GM06990 (cell line): Measurements from ENCODE around the gene TAP1.
A peak's percentile ranks its signal among the peaks of the same experiment; 100 is the strongest.

Experiments used
- DNase-seq: peaks from one replicate; pipeline ENCODE4 v3.0.0-alpha.2; 2011; ENCODE audit not compliant: insufficient read length; ENCODE audit errors: extremely low read depth
- H3K27me3 ChIP-seq: replicated peaks from 2 replicates; pipeline ENCODE4 v1.6.0; 2011; ENCODE audit warnings: low read length; ENCODE audit not compliant: control insufficient read depth, insufficient read depth
- H3K36me3 ChIP-seq: 2 replicates; pipeline ENCODE4 v1.5.1; 2011; ENCODE audit warnings: low read length; ENCODE audit not compliant: control insufficient read depth, insufficient read depth
- H3K4me3 ChIP-seq: replicated peaks from 2 replicates; pipeline ENCODE4 v1.5.1; 2011; ENCODE audit warnings: low read depth, mild to moderate bottlenecking, control low read depth, low read length
- TF ChIP-seq, protein P1 (sequence below): IDR thresholded peaks from 2 replicates; pipeline ENCODE4 v1.5.1; 2011; ENCODE audit warnings: low read length, control low read depth, mild to moderate bottlenecking, inconsistent platforms; ENCODE audit not compliant: insufficient read depth, poor library complexity, severe bottlenecking

TAP1 gene, protein sequence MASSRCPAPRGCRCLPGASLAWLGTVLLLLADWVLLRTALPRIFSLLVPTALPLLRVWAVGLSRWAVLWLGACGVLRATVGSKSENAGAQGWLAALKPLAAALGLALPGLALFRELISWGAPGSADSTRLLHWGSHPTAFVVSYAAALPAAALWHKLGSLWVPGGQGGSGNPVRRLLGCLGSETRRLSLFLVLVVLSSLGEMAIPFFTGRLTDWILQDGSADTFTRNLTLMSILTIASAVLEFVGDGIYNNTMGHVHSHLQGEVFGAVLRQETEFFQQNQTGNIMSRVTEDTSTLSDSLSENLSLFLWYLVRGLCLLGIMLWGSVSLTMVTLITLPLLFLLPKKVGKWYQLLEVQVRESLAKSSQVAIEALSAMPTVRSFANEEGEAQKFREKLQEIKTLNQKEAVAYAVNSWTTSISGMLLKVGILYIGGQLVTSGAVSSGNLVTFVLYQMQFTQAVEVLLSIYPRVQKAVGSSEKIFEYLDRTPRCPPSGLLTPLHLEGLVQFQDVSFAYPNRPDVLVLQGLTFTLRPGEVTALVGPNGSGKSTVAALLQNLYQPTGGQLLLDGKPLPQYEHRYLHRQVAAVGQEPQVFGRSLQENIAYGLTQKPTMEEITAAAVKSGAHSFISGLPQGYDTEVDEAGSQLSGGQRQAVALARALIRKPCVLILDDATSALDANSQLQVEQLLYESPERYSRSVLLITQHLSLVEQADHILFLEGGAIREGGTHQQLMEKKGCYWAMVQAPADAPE

DNA sequence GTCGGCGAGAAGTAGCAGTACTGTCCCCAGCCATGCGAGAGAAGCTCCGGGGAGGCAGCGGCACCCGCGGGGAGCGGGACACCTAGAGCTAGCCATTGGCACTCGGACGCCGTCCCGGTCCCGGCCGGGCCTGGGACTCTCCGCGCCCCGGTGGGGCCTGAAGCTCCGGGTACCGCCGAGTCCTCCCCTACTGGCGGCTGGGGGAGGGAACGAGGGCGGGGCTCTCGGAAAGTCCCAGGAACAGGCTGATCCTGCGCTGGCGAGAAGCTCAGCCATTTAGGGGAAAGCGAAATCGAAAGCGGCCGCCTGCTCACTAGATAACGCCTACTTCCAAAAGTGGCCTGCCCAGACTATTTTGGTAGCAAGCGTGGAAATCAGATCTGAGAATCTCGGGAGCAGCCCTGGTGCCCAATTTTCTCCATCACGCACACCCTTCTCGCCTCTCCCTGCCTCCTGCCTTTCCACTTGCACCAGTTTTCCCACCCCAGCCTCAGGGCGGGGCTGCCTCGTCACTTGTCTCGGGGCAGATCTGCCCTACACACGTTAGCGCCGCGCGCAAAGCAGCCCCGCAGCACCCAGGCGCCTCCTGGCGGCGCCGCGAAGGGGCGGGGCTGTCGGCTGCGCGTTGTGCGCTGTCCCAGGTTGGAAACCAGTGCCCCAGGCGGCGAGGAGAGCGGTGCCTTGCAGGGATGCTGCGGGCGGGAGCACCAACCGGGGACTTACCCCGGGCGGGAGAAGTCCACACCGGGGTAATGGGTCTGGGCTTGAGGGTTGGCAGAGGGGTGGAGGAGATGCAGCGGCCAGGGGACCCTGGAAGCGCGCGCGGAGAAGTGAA lies at the start of gene TAP1, which contains the start of gene PSMB9:
Gene TAP1 (minus strand): TSS at position 164 of the 835 bp plus-strand sequence. CDS start 68 bp downstream, at position 96.
Gene PSMB9 (plus strand): TSS at position 652 of the 835 bp plus-strand sequence. CDS start 38 bp downstream, at position 690.
- TF ChIP-seq, protein P1, sequence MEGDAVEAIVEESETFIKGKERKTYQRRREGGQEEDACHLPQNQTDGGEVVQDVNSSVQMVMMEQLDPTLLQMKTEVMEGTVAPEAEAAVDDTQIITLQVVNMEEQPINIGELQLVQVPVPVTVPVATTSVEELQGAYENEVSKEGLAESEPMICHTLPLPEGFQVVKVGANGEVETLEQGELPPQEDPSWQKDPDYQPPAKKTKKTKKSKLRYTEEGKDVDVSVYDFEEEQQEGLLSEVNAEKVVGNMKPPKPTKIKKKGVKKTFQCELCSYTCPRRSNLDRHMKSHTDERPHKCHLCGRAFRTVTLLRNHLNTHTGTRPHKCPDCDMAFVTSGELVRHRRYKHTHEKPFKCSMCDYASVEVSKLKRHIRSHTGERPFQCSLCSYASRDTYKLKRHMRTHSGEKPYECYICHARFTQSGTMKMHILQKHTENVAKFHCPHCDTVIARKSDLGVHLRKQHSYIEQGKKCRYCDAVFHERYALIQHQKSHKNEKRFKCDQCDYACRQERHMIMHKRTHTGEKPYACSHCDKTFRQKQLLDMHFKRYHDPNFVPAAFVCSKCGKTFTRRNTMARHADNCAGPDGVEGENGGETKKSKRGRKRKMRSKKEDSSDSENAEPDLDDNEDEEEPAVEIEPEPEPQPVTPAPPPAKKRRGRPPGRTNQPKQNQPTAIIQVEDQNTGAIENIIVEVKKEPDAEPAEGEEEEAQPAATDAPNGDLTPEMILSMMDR, result peak; percentile 78
- peak within 1 kb of the TSS; percentile 96 for H3K4me3 ChIP-seq

GRCh38 chr6:32895006-32895345 lies 41.5 kb upstream of the TAP1 start:
- DNase-seq, result no peak
- TF ChIP-seq, protein P1, result no peak
- Histone ChIP-seq H3K36me3 (no peaks in the 10 kb centered on the region), H3K4me3 (peak overlapping the region; percentile 86), H3K27me3 (no peaks in the 10 kb centered on the region)

More for the DNA sequence above, at the start of gene TAP1, which contains the start of gene PSMB9:
- H3K27me3 ChIP-seq, result no peaks in the 10 kb centered on the region
- peaks cover 30% of the 10 kb centered on the region for H3K36me3 ChIP-seq
- DNase-seq, result peak; percentile 97

DNA sequence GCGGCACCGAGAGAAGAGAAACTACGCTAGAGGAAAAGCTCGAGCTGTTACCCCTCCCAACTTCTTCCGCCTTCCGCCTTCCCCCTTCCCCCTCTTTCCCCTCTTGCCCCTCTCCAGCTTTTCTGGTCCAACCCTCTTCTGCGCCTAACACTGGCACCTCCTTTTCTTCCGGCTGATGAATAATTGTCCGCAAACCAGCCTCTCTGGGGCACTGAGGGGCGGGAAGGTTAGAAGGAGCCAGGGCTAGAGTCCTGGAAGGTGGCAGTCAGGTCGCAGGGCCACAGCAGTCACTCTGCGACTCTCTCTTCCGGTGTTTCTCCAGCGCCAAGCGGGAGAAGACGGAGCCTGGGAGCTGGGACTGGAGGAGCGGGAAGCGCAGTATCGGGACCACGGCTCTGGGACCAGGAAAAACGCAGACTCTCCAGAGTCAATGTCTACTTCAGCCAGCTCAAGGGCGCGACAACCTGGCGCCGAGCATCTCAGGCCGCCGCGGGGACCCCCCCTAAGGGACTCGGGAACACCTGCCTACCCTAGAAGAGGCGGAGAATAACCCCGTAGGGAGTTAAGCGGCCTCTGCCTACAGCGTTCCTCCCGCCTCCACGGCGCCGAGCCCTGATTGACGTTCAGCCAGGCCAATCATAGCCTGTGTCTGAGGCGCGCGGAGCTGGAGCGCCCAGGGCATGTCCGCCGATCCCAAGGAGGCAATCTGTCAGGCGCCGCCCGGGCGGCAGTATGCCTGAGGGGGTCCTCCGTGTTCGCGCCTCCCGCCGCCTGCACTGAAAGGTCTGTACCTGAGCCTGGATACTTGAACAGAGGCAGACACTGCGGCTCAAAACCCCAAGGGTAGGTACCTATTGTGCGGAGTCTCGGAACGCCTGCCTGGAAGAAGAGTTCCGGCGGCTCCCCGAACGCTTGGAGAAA lies 40.8 kb upstream of the TAP1 start:
- Histone ChIP-seq H3K4me3 (peak overlapping the region; percentile 86), H3K36me3 (no peaks in the 10 kb centered on the region), H3K27me3 (no peaks in the 10 kb centered on the region)
- TF ChIP-seq, protein P1, result no peak
- peak; percentile 96 for DNase-seq

GRCh38 chr6:32890831-32891230 lies 37.3 kb upstream of the TAP1 start:
- TF ChIP-seq, protein P1, result no peak
- no peak overlapping the region for H3K4me3 ChIP-seq
- no peak for DNase-seq
- H3K27me3 ChIP-seq, result no peaks in the 10 kb centered on the region
- H3K36me3 ChIP-seq, result no peaks in the 10 kb centered on the region

- TF ChIP-seq, protein P1, result no peak
- DNase-seq, result no peak
- Histone ChIP-seq H3K36me3 (no peaks in the 10 kb centered on the region), H3K4me3 (no peak overlapping the region), H3K27me3 (no peaks in the 10 kb centered on the region)
Measured at GRCh38 chr6:32889533-32889932, 36.0 kb upstream of the TAP1 start.
